AG08395 (cell line): ENCODE results near the gene CDC25B.

Source experiments
- DNase-seq: peaks from one replicate; pipeline ENCODE4 v3.0.0; 2012; ENCODE audit warnings: mixed read lengths, low spot score

CDC25B gene

DNA sequence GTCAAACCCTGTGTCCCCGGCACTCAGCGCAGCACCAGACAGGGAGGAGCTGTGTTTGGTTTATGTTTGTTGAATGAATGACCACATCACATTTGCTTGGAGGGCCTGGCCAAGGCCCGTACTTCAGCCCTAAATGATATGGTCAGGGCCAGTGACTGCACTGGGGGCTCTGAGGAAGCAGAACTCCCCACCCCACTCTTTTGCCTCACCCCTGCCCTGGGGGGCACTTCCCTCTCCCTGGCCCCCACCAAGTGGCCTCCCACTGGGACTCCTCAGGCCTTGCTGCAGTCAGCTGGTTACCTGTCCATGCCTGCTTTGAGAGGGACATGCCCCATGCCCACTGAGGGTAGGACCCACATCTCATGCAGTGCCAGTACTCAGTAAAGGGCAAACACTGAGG is 31.5 kb upstream of the CDC25B start:
- no peak for DNase-seq

DNA sequence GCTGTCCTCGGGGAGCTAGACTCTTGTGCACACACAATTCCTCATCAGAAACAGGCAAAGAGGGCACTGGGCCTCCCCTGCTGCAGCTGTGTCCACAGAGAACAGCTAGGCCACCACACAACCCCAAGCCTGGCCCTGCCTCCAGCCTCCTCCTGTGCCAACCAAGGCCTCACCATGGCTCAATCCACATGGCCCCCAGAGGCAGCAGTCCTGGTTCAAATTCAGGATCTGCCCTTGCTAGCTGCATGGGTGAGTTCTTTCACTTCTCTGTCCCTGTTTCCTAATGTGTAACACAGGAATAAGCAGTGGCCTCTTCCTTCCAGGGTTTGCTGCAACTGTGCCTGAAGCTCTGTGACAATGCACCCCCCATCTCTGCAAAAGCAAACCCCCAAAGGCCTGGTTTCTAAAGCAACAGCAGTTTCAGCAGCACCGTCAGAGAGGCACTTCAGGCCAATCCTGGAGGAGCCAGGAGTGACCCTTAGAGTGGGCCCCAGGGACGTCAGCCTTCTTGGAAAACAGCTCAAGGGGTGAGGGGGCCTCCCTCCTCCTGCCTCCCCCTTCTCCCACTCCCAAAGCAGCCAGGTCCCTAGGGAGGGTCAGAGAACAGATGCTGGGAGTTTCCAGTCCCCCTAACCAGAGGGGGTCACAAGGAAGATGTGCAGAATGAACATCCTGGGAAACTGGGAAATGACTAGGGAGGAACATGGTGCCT is 30.8 kb upstream of the CDC25B start:
- DNase-seq = no peak

DNA sequence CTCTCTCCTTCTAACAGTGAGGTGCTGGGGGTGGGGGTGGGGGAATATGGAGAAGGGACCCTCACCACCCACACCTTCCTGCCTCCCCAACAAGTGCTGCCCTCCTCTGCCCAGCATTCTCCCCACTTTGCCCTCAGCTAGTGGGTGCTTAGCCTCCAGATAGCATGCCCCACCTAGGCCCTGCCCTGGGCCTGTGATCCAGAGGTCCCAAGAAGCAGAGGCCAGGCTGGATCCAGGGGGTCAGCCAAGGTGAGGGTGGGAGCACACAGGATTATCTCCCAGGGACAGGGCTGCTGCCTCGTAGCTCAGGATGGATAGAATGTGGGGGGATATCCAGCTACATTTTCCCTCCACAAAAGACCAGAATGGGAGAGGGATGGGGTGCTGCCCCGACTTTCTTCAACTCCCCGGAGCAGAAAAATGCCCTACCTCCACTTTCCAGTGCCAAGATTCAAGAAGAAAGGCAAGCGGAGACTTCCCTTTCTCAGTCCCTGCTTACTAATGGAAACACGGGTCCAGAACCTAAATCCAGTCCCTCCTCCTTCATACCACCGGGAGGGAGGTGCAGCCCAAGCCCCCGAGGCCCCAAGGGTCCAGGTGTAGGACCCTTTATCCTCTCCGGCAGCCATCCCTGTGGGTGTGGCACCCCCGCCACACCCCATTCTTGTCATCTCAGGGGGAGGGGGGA is 29.5 kb upstream of the CDC25B start:
- DNase-seq = no peak

DNA sequence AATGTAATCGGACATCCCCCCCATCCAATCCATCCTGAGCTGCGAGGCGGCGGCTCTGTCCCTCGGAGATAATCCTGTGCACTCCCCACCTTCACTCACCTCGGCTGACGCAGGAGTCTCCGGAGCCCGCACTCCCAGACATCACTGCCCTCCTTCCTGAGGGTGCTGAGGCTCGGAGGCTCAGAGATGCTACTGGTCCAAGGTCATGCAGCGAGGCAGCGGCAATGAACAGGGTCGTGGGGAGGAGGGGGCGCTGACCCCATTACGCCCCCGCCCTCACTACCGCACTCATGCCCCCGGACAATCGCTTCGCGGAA is 29.0 kb upstream of the CDC25B start:
- no peak for DNase-seq

DNA sequence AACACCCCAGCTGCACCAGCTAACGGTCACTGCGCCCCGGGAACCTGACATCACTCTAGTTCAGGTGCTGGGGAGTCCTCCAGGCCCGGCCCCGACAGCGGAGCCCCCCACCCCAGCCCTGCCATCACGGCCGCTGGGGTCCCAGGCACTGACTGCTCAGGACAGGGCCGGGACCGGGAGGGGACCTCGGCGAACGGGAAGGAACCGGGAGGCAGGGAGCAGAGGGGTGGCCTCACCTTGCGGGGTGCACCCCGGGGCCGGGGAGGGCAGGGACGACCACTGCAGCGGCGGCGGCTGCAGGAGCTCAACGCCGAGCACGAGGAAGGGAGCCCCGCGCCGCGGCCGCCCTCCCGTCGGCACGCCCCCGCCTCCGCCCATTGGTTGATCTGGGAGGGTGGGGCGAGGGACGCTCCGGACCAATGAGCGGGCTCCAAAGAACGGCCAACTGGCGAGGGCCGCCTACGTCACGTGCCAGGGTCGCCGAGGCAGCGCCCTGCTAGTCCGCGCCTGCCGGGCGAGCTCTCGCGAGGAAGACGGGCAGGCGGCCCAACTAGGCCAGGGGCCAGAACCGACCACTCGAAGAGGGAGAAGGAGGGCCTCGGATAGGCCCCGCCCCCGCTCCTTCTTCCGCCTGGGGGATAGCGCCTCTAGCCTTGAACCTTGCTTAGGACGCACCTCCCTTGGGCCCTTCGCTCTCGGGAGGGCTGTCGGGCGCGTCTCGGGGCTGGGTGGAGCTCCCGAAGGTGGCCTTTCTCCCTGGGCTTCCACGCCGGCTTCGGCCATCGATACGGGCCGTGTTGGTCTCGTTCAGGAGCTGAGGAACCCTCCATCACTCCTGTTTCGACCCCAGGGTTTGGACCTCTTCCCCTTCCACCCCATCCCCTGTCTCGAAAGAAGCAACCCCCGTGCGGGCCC is 28.4 kb upstream of the CDC25B start, which contains the start of gene ADISSP:
TSS of gene ADISSP (minus strand) at position 327 of the 915 bp plus-strand sequence. CDS start 7,653 bp downstream, outside the sequence.
- DNase-seq = peak; percentile 100

DNA sequence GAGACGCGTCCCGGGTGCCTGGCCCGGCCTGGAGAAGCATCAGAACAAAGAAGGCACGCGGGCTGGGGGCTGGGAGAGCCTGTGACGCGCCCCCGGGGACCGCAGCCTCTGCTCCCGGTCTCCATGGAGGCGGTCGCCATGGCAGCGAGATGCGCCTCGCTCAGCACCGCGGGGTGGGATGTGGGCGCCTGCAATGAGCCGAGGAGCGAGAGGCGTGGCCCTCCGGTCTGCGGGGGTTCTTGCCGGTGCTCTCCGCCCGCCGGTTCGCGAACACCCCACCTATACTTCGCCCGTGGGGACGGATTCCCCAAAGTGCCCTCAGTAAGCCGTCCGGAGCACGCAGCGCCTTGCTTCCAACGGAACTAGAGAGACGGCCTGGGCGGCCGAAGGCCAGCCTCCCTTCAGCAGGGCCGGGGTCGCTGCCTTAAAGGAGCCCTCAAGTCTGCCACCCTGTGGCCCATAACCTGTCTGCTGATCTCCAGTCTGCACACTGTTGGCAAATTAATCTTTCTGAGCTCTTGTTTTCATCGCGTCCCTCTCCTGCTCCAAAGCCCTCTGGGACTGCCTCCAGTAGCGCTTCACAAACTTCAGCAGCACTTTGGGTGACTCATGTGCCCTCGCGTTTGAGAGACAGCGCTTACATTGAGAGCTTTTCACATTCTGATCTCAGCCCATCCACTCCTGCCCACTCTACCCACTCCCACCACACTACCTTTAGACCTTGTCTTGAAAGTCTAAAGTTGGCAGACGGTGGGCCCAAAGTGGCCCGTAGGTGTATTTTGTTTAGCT is 27.6 kb upstream of the CDC25B start:
- peak; percentile 71 for DNase-seq

DNA sequence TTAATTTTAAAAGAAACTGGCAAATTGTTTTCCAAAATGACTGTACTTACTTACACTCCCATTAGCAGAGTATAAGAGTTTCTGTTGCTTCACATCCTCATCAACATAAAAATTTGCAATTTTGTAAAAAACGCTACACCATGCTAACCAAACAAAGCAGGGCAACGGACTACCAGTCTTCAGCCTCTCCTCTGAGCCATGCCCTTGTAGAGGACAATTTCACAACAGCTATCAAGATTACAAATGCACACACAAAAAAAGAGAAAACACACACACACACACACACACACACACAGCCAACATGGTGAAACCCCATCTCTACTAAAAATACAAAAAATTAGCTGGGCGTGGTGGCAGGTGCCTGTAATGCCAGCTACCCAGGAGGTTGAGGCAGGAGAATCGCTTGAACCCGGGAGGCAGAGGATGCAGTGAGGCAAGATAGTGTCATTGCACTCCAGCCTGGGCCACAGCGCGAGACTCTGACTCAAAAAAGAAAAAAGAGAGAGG is 24.5 kb upstream of the CDC25B start:
- no peak for DNase-seq

DNA sequence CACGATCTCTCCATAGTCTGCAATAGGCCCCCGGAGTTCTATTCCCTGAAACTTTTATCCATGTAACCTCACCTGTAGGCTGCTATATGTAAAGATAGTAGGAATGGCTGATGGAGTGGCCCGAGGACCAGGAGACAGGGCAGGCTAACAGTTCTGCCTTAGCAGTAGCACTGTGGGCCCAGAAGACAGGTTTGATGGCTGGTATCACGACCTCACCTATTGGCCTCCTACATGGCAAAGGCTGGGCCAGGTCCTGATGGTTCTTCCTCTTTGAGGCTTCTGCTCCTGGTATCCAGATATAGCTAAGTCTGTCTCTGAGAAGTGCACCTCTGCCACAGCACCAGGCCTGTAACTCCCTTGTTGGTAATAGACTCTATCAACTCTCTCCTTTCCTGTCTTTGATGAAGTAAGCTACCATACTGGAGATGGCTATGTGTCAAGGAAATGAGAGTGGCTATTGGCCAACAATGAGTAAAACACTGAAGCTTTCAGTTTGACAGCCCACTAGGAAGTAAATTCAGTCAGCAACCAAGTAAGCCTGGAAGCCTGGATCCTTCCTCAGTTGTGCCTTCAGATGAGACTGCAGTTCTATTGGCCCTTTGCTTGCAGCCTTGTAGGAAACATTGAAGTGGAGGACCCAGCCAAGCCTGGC is 20.5 kb upstream of the CDC25B start:
- DNase-seq = no peak

DNA sequence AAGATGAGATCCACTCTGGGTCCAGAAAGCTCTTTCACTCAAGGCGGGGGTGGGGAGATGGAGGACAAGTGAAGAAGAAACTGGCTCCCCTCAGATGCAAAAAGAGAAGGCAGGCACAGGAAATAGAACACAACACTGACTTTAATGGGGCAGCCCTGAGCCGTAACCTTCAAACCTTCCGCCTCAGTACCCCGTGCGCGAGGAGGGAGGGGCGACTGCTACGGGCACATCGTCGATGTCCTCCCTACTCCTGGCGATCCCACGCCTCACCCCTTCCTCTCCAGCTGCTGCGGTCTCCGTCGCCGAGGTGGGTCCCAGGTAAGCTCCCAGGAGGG is 18.8 kb upstream of the CDC25B start:
- DNase-seq = no peak

DNA sequence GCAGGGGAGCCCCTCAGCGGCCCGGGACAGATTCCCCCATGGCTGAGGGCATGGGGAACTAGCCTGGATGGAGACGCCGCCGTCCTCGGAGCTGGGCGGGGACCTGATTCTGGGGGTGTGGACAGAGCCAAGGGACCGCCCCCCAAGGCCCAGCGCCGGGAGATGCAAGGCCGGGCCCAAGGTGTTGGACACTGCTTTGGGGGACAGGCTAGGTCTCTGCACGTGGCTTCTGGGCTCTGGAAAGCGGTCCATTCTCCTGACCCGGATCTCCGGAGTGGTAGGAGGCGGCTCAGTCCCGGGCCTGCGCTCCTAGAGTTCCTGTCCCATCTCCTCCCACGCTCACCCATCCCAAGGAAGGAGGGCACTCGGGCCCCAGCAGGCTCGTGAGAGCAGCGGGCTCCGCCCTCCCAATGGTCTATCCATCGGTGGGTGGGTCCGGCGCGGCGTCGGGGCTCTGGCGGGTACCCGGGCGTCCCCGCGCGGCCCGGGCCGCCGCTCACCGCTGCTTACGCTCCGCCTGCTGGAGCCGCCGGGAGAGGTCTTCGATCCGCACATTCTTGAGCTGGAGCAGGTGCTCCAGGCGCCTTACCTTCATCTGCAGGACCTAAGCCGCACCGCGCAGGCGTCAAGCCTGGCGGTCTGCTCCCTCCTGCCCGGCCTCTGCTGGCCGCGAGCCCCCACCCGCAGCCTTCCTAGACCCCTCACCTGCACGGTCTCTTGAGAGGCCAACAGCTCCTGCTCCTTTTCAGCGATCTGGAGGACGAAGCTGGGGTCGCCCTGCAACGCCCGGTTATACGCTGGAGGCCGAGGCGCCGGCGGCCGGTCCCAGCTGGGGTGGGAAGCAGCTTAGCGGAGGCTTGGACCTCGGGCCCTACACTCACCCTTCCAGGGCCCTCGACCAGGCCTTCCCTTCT is 18.1 kb upstream of the CDC25B start:
- peak; percentile 84 for DNase-seq

DNA sequence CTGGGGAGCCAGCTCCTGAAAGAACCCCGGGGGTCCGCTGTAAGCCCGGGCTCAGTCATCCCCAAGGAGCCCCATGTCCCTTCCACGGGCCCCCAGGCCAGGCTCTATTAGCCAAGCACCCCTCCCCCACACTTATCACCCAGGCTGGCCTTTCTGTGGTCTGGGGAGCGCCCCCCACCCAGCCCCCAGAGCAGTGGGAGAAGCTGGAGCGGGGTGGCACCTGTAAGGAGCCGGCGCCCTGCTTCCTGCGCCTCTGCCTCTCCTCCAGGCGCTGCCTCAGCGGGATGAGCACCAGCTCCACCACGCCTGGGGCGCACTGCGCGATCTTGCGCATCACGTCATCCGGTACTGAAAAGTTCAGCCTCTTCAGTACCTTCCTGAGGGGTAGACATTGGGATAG is 17.1 kb upstream of the CDC25B start:
- no peak for DNase-seq

DNA sequence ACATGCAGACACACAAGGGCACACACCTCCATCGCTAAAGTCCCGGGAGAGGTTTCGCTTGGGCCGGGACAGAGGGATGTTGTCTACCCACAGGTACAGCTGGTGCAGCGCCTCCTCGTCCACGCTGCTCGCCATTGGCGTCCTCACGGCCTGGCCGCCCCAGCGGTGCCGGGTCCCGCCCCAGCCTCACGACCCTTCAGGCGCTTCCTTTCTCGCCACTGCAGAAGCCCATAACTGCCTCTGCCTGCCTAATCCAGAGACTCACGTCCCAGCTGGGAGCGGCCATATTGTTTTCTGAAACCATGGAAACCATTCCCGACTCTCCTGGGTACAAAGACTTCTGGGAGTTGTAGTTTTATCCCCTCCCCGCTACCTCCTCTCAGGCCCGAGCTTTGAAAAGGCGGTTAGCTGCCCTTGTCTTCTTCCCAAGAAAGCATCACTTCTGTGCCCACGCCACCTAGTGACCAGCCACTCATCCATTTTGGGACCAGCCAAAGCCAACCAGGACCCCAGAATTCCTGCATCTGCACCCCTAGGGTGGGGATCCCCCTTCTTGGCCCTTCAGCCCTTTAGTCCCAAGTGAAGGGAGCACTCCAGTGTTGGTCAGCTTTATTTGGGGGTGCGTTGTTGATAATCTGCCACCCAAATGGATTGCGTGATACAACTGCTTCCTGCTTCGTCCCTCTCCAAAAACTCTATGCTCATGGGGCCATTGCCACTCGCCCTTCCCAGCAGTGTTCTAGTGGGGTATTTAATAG is 14.8 kb upstream of the CDC25B start, which contains the start of gene SPEF1:
TSS of gene SPEF1 (minus strand) at position 296 of the 758 bp plus-strand sequence. CDS start at position 135, 161 bp downstream.
- DNase-seq = peak; percentile 98

DNA sequence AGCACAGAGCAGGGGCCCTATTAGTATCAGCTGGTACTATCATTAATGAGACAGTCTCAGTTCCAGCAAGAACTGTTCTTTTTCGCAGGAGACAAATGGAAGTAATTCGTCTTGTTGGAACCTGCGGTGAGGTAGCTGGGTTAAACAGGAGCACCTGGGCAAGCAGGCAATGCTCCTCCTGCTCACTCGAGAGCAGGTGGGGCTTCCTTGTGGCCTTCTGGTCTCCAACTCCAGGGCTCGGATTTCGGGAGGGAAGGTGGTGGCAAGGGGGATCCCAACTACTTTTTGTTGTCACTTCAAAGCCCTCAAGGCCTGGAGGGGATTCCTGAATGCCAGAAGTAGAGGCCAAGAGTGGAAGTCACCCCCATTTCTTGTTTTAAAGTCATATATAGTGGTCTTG is 13.5 kb upstream of the CDC25B start:
- no peak for DNase-seq

DNA sequence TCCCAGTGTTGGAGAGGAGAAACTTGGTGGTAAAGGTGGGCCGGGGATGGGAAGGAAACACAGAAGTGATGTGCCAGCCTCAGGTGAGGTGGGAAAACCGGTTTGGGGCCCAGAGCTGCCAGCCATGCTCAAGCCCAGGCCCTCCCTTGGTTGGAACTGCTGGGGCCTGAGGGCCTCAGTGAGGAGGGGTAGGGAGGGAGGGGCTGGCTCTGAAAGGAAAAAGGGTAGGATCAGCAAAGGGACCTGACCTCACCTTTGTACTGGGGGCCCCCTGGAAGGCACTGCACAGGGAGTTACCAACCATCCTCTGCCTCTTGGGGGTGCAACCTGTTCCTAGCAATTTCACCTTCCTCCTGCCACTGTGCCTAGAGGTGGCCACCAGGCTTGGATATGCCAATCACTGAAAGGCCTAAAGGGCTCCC is 13.0 kb upstream of the CDC25B start:
- DNase-seq = no peak

DNA sequence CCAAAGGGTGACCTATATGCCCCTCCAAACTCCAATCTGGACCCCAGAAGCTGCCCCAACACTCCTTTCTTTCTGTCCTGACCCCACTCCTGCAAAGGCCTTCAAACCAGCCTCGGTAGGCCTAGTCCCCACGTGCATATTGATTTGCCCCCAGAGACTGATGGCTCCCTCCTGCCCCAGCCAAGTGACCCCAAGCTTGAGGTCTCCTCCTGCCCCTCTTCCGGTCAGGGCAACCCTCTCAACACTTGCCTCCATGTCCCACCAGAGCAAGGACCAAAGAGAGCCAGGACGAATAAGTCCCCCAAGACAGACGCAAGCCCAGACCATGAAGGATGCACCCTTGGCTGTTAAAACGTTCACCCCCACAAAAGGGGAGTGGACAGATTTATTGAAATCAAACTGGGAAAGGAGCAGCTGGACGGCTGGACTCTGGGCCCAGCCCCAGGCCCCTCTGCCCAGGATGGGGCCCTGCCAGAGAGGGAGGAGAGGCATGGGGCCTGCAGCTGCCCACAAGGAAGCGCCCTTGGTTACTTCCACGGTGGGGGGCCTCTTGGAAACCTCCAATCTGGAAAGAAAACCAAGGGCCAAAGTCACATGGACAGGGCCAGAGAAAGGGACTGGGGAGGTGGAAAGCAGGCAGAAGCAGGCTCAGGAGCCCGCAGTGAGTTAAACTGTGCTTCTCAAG is 12.5 kb upstream of the CDC25B start:
- no peak for DNase-seq

DNA sequence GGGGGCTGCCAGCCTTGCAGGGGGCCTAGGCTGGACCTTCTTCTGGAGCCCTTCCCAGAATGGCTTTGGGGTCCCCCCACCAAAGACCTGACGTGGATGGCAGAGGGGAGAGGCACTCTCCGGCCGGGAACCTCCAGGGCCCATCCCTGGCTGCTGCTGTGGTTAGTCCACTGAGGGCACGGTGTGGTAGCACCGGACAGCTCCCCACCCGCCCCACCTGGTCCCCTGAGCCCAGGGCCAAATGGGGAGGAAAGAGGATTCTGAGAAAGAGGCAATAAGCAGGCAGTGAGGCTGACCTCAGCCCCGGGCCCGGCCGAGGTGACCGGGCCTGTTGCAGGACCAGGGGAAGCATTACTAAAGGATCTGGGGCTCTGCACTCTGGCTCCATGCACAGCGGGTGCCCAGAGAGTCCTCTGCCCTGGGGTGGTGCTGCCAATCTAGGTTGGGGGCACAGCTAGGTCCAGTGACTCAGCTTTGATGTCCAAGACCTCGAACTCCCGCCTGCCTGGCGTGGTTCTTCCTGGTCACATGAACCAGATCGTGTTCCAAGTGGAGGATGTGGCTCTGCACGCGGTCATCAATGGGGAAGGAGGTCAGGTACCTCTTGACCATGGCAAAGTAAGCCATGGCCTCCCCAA is 11.8 kb upstream of the CDC25B start:
- DNase-seq = no peak

DNA sequence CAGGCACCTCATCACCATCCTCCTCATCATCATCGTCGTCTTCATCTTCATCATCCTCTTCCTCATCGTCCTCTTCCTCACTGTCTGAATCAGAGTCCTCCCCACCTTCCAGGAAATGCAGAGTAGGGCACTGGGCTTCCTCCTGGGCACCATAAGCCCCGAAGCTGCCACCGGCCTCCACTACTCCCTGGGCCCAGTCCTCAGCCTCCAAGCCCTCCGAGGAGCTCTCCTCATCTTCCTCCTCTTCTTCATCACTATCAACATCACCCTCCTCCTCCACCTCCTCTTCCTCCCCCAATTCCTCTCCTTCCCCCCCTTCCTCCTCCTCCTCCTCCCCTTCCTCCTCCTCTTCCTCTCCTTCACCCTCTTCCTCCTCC is 11.3 kb upstream of the CDC25B start:
- DNase-seq = no peak
